ENCODE data around the gene SPRED2.

The SPRED2 gene

GRCh38 chr2:65363879-65364666, 68.3 kb downstream of the SPRED2 start:
- TF ChIP-seq, protein P1, sequence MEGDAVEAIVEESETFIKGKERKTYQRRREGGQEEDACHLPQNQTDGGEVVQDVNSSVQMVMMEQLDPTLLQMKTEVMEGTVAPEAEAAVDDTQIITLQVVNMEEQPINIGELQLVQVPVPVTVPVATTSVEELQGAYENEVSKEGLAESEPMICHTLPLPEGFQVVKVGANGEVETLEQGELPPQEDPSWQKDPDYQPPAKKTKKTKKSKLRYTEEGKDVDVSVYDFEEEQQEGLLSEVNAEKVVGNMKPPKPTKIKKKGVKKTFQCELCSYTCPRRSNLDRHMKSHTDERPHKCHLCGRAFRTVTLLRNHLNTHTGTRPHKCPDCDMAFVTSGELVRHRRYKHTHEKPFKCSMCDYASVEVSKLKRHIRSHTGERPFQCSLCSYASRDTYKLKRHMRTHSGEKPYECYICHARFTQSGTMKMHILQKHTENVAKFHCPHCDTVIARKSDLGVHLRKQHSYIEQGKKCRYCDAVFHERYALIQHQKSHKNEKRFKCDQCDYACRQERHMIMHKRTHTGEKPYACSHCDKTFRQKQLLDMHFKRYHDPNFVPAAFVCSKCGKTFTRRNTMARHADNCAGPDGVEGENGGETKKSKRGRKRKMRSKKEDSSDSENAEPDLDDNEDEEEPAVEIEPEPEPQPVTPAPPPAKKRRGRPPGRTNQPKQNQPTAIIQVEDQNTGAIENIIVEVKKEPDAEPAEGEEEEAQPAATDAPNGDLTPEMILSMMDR (IDR thresholded peaks at IDR 0.05; ENCODE audit: low read depth, low read length, missing control alignments) = no peak
- H3K4me3 ChIP-seq (ENCODE audit: low read depth, low read length) = no peak overlapping the region
- no peak for DNase-seq (ENCODE audit: low read depth)

DNA sequence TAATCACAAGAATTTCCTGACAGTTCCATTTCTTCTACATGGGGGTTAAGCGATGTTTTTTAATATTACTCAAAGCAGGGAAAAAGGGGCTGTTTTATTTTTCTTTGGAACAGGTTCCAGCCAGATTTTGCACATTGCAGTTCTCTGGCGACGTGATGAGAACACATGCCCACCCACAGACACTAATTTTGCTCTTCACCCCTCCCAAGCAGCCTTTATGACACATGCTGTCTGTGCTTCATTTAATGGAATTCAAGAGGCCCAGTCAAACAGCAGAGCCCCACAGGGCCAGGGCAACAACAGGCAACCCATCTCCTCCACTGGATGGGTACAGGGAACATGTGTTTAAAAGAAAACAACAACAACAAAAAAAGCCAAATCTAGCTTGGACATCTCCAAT, 70.8 kb downstream of the SPRED2 start:
- TF ChIP-seq, protein P1 (IDR thresholded peaks at IDR 0.05; ENCODE audit: low read depth, low read length, missing control alignments) = no peak
- DNase-seq (ENCODE audit: low read depth) = no peak
- no peak overlapping the region for H3K4me3 ChIP-seq (ENCODE audit: low read depth, low read length)

DNA sequence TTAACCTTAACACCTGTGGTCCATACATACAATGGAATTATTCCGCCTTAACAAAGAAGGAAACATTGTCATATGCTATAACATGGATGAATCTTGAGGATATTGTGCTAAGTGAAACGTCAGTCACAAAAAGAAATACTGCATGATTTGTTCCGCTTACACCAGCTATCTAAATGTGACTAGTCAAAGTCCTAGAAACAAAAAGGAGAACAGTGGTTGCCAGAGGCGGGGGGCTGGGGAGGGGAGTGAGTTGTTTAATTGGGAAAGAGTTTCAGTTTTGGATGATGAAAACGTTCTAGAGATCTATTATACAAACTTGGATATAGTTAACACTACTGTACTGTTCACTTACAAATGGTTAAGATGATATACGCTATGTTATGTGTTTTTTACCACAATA, 72.0 kb downstream of the SPRED2 start:
- DNase-seq (ENCODE audit: low read depth) = no peak
- no peak overlapping the region for H3K4me3 ChIP-seq (ENCODE audit: low read depth, low read length)
- TF ChIP-seq, protein P1 (IDR thresholded peaks at IDR 0.05; ENCODE audit: low read depth, low read length, missing control alignments) = no peak

DNA sequence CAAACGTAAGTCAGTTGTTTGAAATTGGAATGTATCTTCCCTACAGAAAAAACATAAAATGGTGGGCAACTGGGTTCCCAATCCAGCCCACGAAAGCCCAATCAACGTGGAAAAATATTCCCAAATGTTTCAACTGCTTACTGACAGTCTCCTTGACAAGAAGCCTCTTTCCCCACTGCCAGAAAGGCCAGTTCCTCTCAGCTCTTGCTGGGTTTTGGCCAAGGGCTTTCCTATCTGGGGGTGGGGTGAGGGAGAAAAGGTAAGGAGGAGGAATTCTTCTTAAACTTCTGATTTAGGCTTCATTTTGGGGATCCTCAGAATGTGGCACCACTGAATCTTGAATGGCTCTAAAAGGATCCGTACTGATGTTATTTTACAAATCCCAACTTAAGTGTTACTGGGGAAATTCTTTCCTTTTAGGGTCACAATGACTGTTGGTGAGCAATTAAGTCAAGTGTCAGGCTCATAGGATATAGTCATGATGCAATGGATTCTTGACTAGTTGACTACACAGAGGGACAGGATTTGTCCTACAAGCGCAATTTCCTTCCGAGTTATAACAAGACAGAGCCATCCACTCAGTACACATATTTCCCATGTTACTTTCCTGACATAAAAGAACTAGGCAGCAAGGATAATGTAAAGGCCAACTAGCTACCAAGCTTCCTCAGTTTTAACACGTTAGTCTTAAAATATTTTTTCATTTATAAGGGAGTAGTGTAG, 73.6 kb downstream of the SPRED2 start:
- TF ChIP-seq, protein P1 (IDR thresholded peaks at IDR 0.05; ENCODE audit: low read depth, low read length, missing control alignments) = no peak
- H3K4me3 ChIP-seq (ENCODE audit: low read depth, low read length) = no peak overlapping the region
- no peak for DNase-seq (ENCODE audit: low read depth)

DNA sequence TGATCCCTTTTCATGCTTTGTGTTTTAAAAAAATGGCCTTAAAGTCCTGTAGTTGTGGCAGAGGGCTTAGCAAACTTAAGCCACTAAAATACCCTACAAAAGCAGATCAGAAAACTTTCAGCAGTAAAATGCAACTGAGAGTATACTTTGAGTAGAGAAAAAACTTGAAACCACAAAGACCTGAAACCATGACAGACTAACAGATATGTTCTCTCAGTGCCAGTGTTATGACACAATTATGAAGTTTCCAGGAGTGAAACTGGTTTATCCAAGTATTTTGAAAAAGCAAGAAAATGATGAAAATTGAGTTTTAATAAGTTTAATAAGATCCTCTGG, 74.5 kb downstream of the SPRED2 start:
- peak overlapping the region; percentile 9; the same call in 1 of the 2 replicates for H3K4me3 ChIP-seq (ENCODE audit: low read depth, low read length)
- DNase-seq (ENCODE audit: low read depth) = no peak
- TF ChIP-seq, protein P1 (IDR thresholded peaks at IDR 0.05; ENCODE audit: low read depth, low read length, missing control alignments) = no peak

DNA sequence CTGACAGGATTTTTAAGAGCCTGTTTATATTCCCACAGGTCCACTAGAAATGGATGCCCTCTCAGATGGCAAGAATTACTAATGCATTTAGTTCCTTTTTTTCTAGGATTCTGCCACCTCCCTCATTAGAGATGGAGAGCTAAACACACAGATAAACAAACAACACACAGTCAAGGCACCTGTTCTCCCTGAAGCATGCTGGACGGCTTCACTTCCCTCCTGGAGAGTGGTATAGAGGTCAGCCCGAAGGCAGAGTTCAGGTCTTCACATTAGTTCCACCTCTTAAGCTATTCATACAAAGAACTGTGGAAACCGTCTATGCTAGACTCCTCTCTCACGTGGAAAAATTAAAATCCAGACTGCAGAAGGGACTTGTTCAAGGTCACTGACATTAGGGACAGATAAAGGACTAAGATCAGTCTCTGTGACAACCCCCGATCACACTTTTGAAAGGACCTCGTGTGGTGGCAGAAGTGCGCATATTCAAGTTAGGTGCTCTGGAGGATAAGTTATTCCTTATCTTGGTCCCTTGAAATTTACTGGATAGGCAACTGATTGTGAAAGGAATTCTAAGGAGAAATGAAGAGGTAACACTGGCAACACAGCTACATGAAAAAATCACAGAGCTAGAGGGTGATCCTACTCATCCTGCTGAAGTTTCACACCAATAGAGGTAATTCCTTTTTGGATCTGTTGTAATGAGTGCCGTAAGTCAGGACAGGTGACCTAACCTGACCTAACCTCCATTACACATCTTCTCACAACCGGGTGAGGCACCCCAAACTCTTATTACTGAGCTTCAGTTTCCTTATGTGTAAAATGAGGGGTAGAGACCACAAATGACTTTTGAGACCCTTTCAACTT, 75.1 kb downstream of the SPRED2 start:
- peak overlapping the region; percentile 9 for H3K4me3 ChIP-seq (ENCODE audit: low read depth, low read length)
- DNase-seq (ENCODE audit: low read depth) = no peak
- TF ChIP-seq, protein P1 (IDR thresholded peaks at IDR 0.05; ENCODE audit: low read depth, low read length, missing control alignments) = no peak
